ENCODE data around the gene TUBA1C. TPM values are rescaled to one million over a fixed set of nuclear protein-coding genes. Genes with fewer than 3 reads are reported as not detected.
"Not testable (repeated sequence)": the region's sequence is repeated elsewhere in the genome, so short reads cannot be mapped to it uniquely, and the experiment has no call there.

TUBA1C gene
- total RNA-seq, 1 donor from 2014 or later: 39.5 TPM

DNA sequence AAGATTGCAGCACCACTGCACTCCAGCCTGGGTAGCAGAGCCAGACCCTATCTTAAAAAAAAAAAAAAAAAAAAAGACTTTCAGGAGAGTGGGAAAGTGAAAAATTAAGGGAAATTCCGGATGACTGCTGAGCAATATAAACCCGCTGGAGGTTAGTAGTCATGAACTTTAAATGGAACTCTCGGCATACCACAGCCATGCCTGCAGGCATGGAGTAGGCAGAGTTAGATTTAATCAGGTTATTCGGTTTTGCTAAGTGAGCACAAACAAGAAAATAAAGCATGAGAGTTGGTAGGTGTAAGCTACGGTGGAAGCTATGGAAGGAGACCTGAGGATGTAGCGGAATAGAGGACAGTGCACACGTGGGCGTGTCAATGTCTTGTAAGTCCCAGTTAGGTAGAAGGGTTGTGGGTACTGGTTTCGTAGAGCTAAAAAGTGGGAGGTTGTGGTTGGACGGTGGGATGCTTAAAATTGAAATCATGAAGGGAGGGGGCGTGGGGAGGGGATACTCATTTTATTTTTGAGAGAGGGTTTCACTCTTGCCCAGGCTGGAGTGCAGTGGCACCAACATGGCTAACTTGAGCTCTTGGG is 11.8 kb upstream of the TUBA1C start:
- intact Hi-C loops (cut with DNase I): no loop called here
- DNase-seq (ENCODE audit: low spot score): no peak

DNA sequence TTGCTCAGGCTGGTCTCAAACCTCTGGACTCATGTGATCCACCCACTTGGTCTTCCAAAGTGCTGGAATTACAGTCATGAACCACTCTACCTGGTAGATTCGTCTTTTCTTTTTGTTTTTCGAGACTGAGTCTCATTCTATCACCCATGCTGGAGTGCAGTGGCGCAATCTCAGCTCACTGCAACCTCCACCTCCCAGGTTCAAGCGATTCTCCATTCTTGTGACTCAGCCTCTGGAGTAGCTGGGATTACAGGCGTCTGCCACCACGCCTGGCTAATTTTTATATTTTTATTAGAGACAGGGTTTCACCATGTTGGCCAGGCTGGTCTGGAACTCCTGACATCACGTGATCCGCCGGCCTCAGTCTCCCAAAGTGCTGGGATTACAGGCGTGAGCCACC is 9.4 kb upstream of the TUBA1C start:
- DNase-seq (ENCODE audit: low spot score); intact Hi-C loops (cut with DNase I): not testable (repeated sequence)

- intact Hi-C loops (cut with DNase I): no loop called here
- DNase-seq (ENCODE audit: low spot score): no peak
Measured at GRCh38 chr12:49255857-49256637, 8.8 kb upstream of the TUBA1C start.

GRCh38 chr12:49257508-49258184 is 7.2 kb upstream of the TUBA1C start:
- DNase-seq (ENCODE audit: low spot score); intact Hi-C loops (cut with DNase I): not testable (repeated sequence)

DNA sequence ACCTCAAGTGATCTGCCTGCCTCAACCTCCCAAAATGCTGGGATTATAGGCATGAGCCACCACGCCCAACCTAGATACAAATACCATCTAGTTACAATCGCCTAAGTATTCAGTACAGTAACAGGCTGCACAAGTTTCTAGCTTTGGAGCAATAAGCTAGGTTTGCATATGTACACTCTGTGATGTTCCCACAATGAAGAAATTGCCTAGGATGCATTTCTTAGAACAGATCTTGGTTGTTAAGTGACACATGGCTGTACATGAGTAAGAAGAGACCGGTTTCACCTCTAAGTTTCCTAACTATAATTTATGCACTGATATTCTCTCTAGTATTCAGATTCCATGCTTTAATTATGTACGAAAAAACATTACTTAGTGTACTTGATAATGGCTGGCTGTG is 5.4 kb upstream of the TUBA1C start:
- intact Hi-C loops (cut with DNase I): no loop called here
- no peak for DNase-seq (ENCODE audit: low spot score)

DNA sequence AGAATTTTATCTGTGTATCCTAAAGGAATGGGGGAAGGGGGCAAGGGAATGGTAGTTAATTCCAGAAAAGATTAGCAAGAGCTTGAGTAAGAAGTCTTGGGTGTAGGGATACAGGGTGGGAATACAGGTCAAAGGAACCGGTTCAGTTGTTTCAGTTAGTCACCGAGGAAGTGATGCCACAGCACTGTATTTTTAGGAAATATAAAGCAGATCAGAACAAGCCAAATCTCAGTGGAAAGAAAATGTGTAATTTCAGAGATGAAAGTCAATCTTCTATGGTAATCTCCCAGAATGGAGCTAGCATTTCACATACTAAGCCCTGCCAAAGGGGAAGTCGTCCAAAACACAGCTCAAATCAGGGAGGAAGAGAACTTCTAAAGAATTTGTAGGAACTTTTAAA is 4.7 kb upstream of the TUBA1C start:
- DNase-seq (ENCODE audit: low spot score): no peak
- intact Hi-C loops (cut with DNase I): no loop called here

DNA sequence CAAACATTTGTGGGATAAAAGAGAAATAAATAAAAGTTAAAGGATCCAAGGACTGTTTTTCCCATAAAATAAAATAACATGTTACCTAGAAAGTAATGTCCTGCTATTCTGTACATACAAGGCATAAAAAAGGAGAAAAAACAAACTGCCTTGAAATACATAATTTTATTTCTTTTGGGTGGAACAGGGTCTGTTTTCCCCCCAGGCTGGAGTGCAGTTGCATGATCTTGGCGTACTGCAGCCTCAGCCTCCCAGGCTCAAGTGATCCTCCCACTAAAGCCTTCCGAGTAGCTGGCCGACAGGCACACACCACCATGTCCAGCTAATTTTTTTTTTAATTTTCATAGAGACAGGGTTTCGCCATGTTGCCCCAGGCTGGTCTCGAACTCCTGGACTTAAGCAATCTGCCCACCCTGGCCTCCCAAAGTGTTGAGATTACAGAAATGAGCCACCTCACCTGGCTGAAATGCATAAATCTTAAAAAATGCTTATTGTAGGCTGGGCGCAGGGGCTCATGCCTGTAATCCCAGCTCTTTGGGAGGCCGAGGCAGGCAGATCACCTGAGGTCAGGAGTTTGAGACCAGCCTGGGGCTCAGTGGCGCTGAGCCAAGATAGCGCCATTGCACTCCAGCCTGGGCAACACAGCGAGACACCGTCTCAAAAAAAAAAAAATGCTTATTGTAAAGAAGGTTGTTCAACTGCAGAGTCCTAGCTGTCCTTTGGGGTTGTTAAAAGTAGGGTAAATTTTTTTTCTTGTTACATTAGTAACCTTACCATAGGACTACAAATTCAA is 4.1 kb upstream of the TUBA1C start:
- DNase-seq (ENCODE audit: low spot score): no peak
- intact Hi-C loops (cut with DNase I): no loop called here

- DNase-seq (ENCODE audit: low spot score): no peak
- intact Hi-C loops (cut with DNase I): no loop called here
Measured at GRCh38 chr12:49261721-49262120, 3.2 kb upstream of the TUBA1C start.

GRCh38 chr12:49263400-49263763 is 1.5 kb upstream of the TUBA1C start:
- intact Hi-C loops (cut with DNase I): no loop called here
- DNase-seq (ENCODE audit: low spot score): no peak

GRCh38 chr12:49264466-49264872 is 413 bp upstream of the TUBA1C start:
- intact Hi-C loops (cut with DNase I): no loop called here
- DNase-seq (ENCODE audit: low spot score): no peak

DNA sequence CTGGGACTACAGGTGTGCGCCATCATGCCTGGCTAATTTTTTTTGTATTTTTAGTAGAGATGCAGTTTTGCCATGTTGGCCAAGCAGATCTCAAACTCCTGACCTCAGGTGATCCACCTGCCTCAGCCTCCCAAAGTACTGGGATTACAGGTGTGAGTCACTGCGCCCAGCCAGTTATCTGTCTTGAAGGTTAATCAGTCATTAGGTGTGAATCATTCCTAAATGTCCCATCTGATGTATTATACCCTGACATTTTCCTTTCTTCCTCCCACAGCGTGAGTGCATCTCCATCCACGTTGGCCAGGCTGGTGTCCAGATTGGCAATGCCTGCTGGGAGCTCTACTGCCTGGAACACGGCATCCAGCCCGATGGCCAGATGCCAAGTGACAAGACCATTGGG is 4.3 kb downstream of the TUBA1C start:
- intact Hi-C loops (cut with DNase I); DNase-seq (ENCODE audit: low spot score): not testable (repeated sequence)

- intact Hi-C loops (cut with DNase I): no loop called here
- no peak for DNase-seq (ENCODE audit: low spot score)
Measured at GRCh38 chr12:49272790-49273725, 8.2 kb downstream of the TUBA1C start.

DNA sequence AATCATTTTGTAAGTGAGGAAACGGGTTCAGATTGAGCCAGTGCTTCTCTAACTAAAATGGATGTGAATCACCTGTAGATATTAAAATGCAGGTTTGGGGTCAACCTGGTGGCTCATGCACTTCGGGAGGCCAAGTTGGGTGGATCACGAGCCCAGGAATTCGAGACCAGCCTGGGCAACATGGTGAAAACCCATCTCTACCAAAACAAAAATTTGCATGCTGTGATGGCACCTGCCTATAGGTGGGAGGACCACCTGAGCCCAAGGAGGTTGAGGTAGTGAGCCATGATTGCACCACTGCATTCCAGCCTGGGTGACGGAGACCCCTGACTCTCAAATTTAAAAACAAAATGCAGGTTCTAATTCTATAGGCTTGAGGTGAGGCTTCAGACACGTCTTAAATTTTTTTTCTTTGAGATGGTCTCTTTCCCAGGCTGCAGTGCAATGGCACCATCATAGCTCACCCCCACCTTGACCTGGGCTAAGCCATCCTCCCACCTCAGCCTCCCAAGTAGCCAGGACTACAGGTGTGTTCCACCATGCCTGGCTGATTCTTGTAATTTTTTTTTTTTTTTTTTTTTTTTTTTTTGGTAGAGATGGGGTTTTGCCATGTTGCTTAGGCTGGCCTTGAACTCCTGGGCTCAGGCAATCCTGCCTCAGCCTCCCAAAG is 9.0 kb downstream of the TUBA1C start:
- intact Hi-C loops (cut with DNase I): no loop called here
- no peak for DNase-seq (ENCODE audit: low spot score)

GRCh38 chr12:49274396-49275069 is 9.7 kb downstream of the TUBA1C start:
- intact Hi-C loops (cut with DNase I): no loop called here
- no peak for DNase-seq (ENCODE audit: low spot score)

- no peak for DNase-seq (ENCODE audit: low spot score)
- intact Hi-C loops (cut with DNase I): no loop called here
Measured at GRCh38 chr12:49276304-49277290, 11.7 kb downstream of the TUBA1C start.

DNA sequence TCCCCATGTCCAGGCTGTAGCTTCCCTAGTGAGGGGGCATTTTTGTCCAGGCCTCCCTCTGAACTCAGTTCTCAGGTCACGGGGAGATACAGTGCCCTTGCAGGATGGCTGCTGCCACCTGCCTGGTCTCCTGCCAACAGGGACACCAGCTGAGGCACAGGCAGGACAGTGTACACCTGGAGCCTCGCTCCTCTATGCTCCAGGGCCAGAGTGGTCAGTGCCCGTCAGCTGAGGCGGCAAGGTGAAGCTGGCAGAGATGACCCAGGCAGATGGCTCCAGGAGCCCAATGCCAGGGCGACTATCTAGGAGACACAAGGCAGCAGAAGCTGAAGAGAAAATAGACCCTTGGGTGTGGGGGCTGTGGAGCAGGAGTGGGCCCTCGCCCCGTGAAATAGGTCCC is 12.6 kb downstream of the TUBA1C start:
- intact Hi-C loops (cut with DNase I): no loop called here
- DNase-seq (ENCODE audit: low spot score): no peak

DNA sequence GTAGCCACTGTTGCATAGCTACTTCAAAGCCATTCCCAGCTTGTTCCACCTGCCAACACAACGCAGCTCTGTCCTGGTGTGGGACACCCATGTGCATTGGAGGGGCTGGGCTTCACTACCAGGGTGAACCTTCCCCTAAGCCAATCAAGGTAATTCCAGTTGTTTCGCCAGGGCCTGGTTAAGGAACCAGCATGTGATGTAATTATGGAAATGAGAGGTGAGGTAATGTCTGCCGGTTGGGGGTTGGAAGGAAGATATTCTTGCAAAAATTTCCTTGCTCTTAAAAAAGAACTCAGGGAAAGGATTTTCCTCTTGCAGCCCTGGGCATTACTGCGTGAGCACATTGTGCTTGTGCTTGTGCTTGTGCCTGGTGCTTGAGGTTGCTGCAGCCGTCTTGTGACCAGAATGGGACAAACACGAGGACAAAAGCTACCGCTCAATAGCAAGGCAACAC is 14.9 kb downstream of the TUBA1C start:
- intact Hi-C loops (cut with DNase I): no loop called here
- no peak for DNase-seq (ENCODE audit: low spot score)

Measured in cardiac septum (tissue), 1 donor.